ENCODE measurements around the gene THSD4. TPM values are rescaled to one million over a fixed set of nuclear protein-coding genes. Genes with fewer than 3 reads are reported as not detected.

Gene THSD4
- total RNA-seq, 1 donor = 15.6 TPM

- Histone ChIP-seq H3K27me3 (ENCODE audit: insufficient read depth, low read length) (peaks cover 5% of the 10 kb centered on the region), H3K4me3 (ENCODE audit: insufficient read depth, low read length) (no peak overlapping the region), H3K4me2 (ENCODE audit: insufficient read depth, low read length) (no peak overlapping the region), H3K36me3 (ENCODE audit: insufficient read depth, low read length) (no peaks in the 10 kb centered on the region), H4K20me1 (ENCODE audit: insufficient read depth, low read length) (no peaks in the 10 kb centered on the region), H2AFZ (ENCODE audit: low read length) (no peak overlapping the region), H3K9me3 (ENCODE audit: low read depth, low read length) (no peaks in the 10 kb centered on the region), H3K27ac (ENCODE audit: low read depth, low read length) (no peak overlapping the region), H3K79me2 (ENCODE audit: insufficient read depth, low read length) (no peaks in the 10 kb centered on the region), H3K4me1 (ENCODE audit: insufficient read depth, low read length) (no peaks in the 10 kb centered on the region)
- TF ChIP-seq CTCF (IDR thresholded peaks at IDR 0.05; ENCODE audit: extremely low read depth, low read depth, low read length) = no peak
- DNase-seq (ENCODE audit: insufficient read length, low spot score, missing footprints) = no peak
Observed at GRCh38 chr15:71541746-71542145, 426.5 kb downstream of the THSD4 start.

- Histone ChIP-seq H3K4me2 (ENCODE audit: insufficient read depth, low read length) (no peak overlapping the region), H3K9me3 (ENCODE audit: low read depth, low read length) (no peaks in the 10 kb centered on the region), H3K4me1 (ENCODE audit: insufficient read depth, low read length) (no peaks in the 10 kb centered on the region), H3K27me3 (ENCODE audit: insufficient read depth, low read length) (peaks cover 15% of the 10 kb centered on the region), H2AFZ (ENCODE audit: low read length) (no peak overlapping the region), H3K27ac (ENCODE audit: low read depth, low read length) (no peak overlapping the region), H4K20me1 (ENCODE audit: insufficient read depth, low read length) (no peaks in the 10 kb centered on the region), H3K4me3 (ENCODE audit: insufficient read depth, low read length) (no peak overlapping the region), H3K36me3 (ENCODE audit: insufficient read depth, low read length) (no peaks in the 10 kb centered on the region), H3K79me2 (ENCODE audit: insufficient read depth, low read length) (no peaks in the 10 kb centered on the region)
- TF ChIP-seq CTCF (IDR thresholded peaks at IDR 0.05; ENCODE audit: extremely low read depth, low read depth, low read length) = no peak
- DNase-seq (ENCODE audit: insufficient read length, low spot score, missing footprints) = no peak
Observed at GRCh38 chr15:71542836-71543235, 427.6 kb downstream of the THSD4 start.

GRCh38 chr15:71543413-71543812, 428.1 kb downstream of the THSD4 start:
- TF ChIP-seq CTCF (IDR thresholded peaks at IDR 0.05; ENCODE audit: extremely low read depth, low read depth, low read length) = no peak
- no peak overlapping the region for H2AFZ ChIP-seq (ENCODE audit: low read length)
- H3K4me1 ChIP-seq (ENCODE audit: insufficient read depth, low read length) = no peaks in the 10 kb centered on the region
- no peaks in the 10 kb centered on the region for H3K36me3 ChIP-seq (ENCODE audit: insufficient read depth, low read length)
- DNase-seq (ENCODE audit: insufficient read length, low spot score, missing footprints) = no peak
- H3K27me3 ChIP-seq (ENCODE audit: insufficient read depth, low read length) = peaks cover 17% of the 10 kb centered on the region
- no peak overlapping the region for H3K27ac ChIP-seq (ENCODE audit: low read depth, low read length)
- H3K9me3 ChIP-seq (ENCODE audit: low read depth, low read length) = no peaks in the 10 kb centered on the region
- no peaks in the 10 kb centered on the region for H3K79me2 ChIP-seq (ENCODE audit: insufficient read depth, low read length)
- H3K4me3 ChIP-seq (ENCODE audit: insufficient read depth, low read length) = no peak overlapping the region
- H4K20me1 ChIP-seq (ENCODE audit: insufficient read depth, low read length) = no peaks in the 10 kb centered on the region
- no peak overlapping the region for H3K4me2 ChIP-seq (ENCODE audit: insufficient read depth, low read length)

- Histone ChIP-seq H3K4me1 (ENCODE audit: insufficient read depth, low read length) (no peaks in the 10 kb centered on the region), H3K4me3 (ENCODE audit: insufficient read depth, low read length) (no peak overlapping the region), H3K36me3 (ENCODE audit: insufficient read depth, low read length) (no peaks in the 10 kb centered on the region), H3K4me2 (ENCODE audit: insufficient read depth, low read length) (no peak overlapping the region), H4K20me1 (ENCODE audit: insufficient read depth, low read length) (no peaks in the 10 kb centered on the region), H3K79me2 (ENCODE audit: insufficient read depth, low read length) (no peaks in the 10 kb centered on the region), H3K9me3 (ENCODE audit: low read depth, low read length) (no peaks in the 10 kb centered on the region), H3K27me3 (ENCODE audit: insufficient read depth, low read length) (peaks cover 24% of the 10 kb centered on the region), H2AFZ (ENCODE audit: low read length) (no peak overlapping the region), H3K27ac (ENCODE audit: low read depth, low read length) (no peak overlapping the region)
- no peak for TF ChIP-seq CTCF (IDR thresholded peaks at IDR 0.05; ENCODE audit: extremely low read depth, low read depth, low read length)
- no peak for DNase-seq (ENCODE audit: insufficient read length, low spot score, missing footprints)
Observed at GRCh38 chr15:71545223-71545760, 430.0 kb downstream of the THSD4 start.
